HEK293 (cell line): ENCODE data around the gene FADS2.

ENCODE experiments used
- KLF1 ChIP-seq: fragments of 450-650 bp; formaldehyde crosslinking; IDR thresholded peaks from 2 replicates; pipeline ENCODE4 v1.5.1; 2016; ENCODE audit warnings: missing biosample characterization, missing genetic modification characterization
- KLF17 ChIP-seq: fragments of 450-650 bp; formaldehyde crosslinking; IDR thresholded peaks from 2 replicates; pipeline ENCODE4 v1.5.1; 2016; ENCODE audit warnings: missing biosample characterization, missing genetic modification characterization
- SALL2 ChIP-seq: fragments of 450-650 bp; formaldehyde crosslinking; IDR thresholded peaks from 2 replicates; pipeline ENCODE4 v1.5.0; 2017; ENCODE audit warnings: missing biosample characterization, mild to moderate bottlenecking, missing genetic modification characterization, borderline replicate concordance
- TSHZ1 ChIP-seq: fragments of 450-650 bp; formaldehyde crosslinking; IDR thresholded peaks from 2 replicates; pipeline ENCODE4 v1.5.1; 2016; ENCODE audit warnings: missing biosample characterization, missing genetic modification characterization, borderline replicate concordance
- YY1 ChIP-seq: fragments of 450-650 bp; formaldehyde crosslinking; IDR thresholded peaks from 2 replicates; pipeline ENCODE4 v1.5.1; 2018; ENCODE audit warnings: missing biosample characterization, missing genetic modification characterization
- ZBTB17 ChIP-seq: fragments of 450-650 bp; formaldehyde crosslinking; IDR thresholded peaks from 2 replicates; pipeline ENCODE4 v1.5.1; 2016; ENCODE audit warnings: missing biosample characterization, missing genetic modification characterization
- ZFP69B ChIP-seq: fragments of 450-650 bp; formaldehyde crosslinking; IDR thresholded peaks from 2 replicates; pipeline ENCODE4 v1.5.1; 2016; ENCODE audit warnings: missing biosample characterization, missing genetic modification characterization
- ZNF16 ChIP-seq: fragments of 450-650 bp; formaldehyde crosslinking; IDR thresholded peaks from 2 replicates; pipeline ENCODE4 v1.5.1; 2016; ENCODE audit warnings: low read depth, missing biosample characterization, missing genetic modification characterization
- ZNF174 ChIP-seq: fragments of 450-650 bp; formaldehyde crosslinking; IDR thresholded peaks from 2 replicates; pipeline ENCODE4 v1.5.0; 2017; ENCODE audit warnings: missing biosample characterization, mild to moderate bottlenecking, missing genetic modification characterization
- ZNF175 ChIP-seq: fragments of 450-650 bp; formaldehyde crosslinking; IDR thresholded peaks from 2 replicates; pipeline ENCODE4 v1.5.1; 2016; ENCODE audit warnings: missing biosample characterization, missing genetic modification characterization
- ZNF266 ChIP-seq: fragments of 450-650 bp; formaldehyde crosslinking; IDR thresholded peaks from 2 replicates; pipeline ENCODE4 v1.5.1; 2016; ENCODE audit warnings: missing biosample characterization, missing genetic modification characterization, low read depth
- ZNF37A ChIP-seq: fragments of 450-650 bp; IDR thresholded peaks from 2 replicates; pipeline ENCODE4 v1.5.1; 2018; ENCODE audit warnings: missing biosample characterization, missing genetic modification characterization
- ZNF391 ChIP-seq: fragments of 450-650 bp; formaldehyde crosslinking; IDR thresholded peaks from 2 replicates; pipeline ENCODE4 v1.5.1; 2016; ENCODE audit warnings: low read depth, missing biosample characterization, missing genetic modification characterization, borderline replicate concordance
- ZNF423 ChIP-seq: fragments of 450-650 bp; formaldehyde crosslinking; IDR thresholded peaks from 2 replicates; pipeline ENCODE4 v1.5.1; 2016; ENCODE audit warnings: missing biosample characterization, missing genetic modification characterization
- ZNF473 ChIP-seq: fragments of 450-650 bp; formaldehyde crosslinking; IDR thresholded peaks from 2 replicates; pipeline ENCODE4 v1.5.1; 2017; ENCODE audit warnings: missing biosample characterization, missing genetic modification characterization
- ZNF488 ChIP-seq: fragments of 450-650 bp; formaldehyde crosslinking; IDR thresholded peaks from 2 replicates; pipeline ENCODE4 v1.5.1; 2016; ENCODE audit warnings: missing biosample characterization, missing genetic modification characterization
- ZNF510 ChIP-seq: fragments of 450-650 bp; formaldehyde crosslinking; IDR thresholded peaks from 2 replicates; pipeline ENCODE4 v1.5.1; 2018; ENCODE audit warnings: mild to moderate bottlenecking, missing genetic modification characterization, missing biosample characterization; ENCODE audit not compliant: insufficient replicate concordance
- ZNF777 ChIP-seq: fragments of 450-650 bp; formaldehyde crosslinking; IDR thresholded peaks from 2 replicates; pipeline ENCODE4 v1.5.1; 2017; ENCODE audit warnings: missing biosample characterization, missing genetic modification characterization, borderline replicate concordance
- ZNF830 ChIP-seq: fragments of 450-650 bp; IDR thresholded peaks from 2 replicates; pipeline ENCODE4 v1.5.0; 2018; ENCODE audit warnings: missing biosample characterization, missing genetic modification characterization, low read depth, mild to moderate bottlenecking, moderate library complexity
- ZNF837 ChIP-seq: fragments of 450-650 bp; formaldehyde crosslinking; IDR thresholded peaks from 2 replicates; pipeline ENCODE4 v1.5.1; 2016; ENCODE audit warnings: missing biosample characterization, missing genetic modification characterization
- TF ChIP-seq, protein P1 (sequence below): fragments of 450-650 bp; formaldehyde crosslinking; IDR thresholded peaks from 2 replicates; pipeline ENCODE4 v1.5.1; 2017; ENCODE audit warnings: missing biosample characterization, missing genetic modification characterization
- TF ChIP-seq, protein P2 (sequence below): fragments of 450-650 bp; formaldehyde crosslinking; IDR thresholded peaks from 2 replicates; pipeline ENCODE4 v1.5.1; 2016; ENCODE audit warnings: missing biosample characterization, missing genetic modification characterization
- TF ChIP-seq, protein P3 (sequence below): fragments of 450-650 bp; IDR thresholded peaks from 2 replicates; pipeline ENCODE4 v1.5.1; 2018; ENCODE audit warnings: missing biosample characterization, mild to moderate bottlenecking, missing genetic modification characterization
- TF ChIP-seq, protein P4 (sequence below): fragments of 450-650 bp; formaldehyde crosslinking; IDR thresholded peaks from 2 replicates; pipeline ENCODE4 v1.5.1; 2016; ENCODE audit warnings: missing biosample characterization, missing genetic modification characterization

FADS2 gene

GRCh38 chr11:61899146-61899841, 71.2 kb downstream of the FADS2 start (continued):
- no peak for TF ChIP-seq TSHZ1 (tag by site-specific recombination)
- no peak for TF ChIP-seq ZNF16 (tag by site-specific recombination)
- no peak for TF ChIP-seq ZNF174
- no peak for TF ChIP-seq ZNF830 (tag by site-specific recombination)
- no peak for TF ChIP-seq ZNF837 (tag by site-specific recombination)
- no peak for TF ChIP-seq SALL2 (tag by site-specific recombination)
- TF ChIP-seq ZNF473 (tag by site-specific recombination) = no peak
- TF ChIP-seq KLF17 = no peak
- TF ChIP-seq ZFP69B = peak; percentile 96
- TF ChIP-seq ZNF391 (tag by site-specific recombination) = no peak
- TF ChIP-seq ZNF175 (tag by site-specific recombination) = no peak
- TF ChIP-seq, protein P1, sequence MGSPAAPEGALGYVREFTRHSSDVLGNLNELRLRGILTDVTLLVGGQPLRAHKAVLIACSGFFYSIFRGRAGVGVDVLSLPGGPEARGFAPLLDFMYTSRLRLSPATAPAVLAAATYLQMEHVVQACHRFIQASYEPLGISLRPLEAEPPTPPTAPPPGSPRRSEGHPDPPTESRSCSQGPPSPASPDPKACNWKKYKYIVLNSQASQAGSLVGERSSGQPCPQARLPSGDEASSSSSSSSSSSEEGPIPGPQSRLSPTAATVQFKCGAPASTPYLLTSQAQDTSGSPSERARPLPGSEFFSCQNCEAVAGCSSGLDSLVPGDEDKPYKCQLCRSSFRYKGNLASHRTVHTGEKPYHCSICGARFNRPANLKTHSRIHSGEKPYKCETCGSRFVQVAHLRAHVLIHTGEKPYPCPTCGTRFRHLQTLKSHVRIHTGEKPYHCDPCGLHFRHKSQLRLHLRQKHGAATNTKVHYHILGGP (tag by site-specific recombination) = no peak
- no peak for TF ChIP-seq ZNF266
- TF ChIP-seq ZBTB17 (tag by site-specific recombination) = 0 out of 2 replicates have a peak, but pooled peaks have one; percentile 17
- TF ChIP-seq, protein P2, sequence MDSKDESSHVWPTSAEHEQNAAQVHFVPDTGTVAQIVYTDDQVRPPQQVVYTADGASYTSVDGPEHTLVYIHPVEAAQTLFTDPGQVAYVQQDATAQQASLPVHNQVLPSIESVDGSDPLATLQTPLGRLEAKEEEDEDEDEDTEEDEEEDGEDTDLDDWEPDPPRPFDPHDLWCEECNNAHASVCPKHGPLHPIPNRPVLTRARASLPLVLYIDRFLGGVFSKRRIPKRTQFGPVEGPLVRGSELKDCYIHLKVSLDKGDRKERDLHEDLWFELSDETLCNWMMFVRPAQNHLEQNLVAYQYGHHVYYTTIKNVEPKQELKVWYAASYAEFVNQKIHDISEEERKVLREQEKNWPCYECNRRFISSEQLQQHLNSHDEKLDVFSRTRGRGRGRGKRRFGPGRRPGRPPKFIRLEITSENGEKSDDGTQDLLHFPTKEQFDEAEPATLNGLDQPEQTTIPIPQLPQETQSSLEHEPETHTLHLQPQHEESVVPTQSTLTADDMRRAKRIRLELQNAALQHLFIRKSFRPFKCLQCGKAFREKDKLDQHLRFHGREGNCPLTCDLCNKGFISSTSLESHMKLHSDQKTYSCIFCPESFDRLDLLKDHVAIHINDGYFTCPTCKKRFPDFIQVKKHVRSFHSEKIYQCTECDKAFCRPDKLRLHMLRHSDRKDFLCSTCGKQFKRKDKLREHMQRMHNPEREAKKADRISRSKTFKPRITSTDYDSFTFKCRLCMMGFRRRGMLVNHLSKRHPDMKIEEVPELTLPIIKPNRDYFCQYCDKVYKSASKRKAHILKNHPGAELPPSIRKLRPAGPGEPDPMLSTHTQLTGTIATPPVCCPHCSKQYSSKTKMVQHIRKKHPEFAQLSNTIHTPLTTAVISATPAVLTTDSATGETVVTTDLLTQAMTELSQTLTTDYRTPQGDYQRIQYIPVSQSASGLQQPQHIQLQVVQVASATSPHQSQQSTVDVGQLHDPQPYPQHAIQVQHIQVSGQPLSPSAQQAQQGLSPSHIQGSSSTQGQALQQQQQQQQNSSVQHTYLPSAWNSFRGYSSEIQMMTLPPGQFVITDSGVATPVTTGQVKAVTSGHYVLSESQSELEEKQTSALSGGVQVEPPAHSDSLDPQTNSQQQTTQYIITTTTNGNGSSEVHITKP (tag by site-specific recombination) = no peak
- no peak for TF ChIP-seq ZNF423 (tag by site-specific recombination)
- TF ChIP-seq, protein P3, sequence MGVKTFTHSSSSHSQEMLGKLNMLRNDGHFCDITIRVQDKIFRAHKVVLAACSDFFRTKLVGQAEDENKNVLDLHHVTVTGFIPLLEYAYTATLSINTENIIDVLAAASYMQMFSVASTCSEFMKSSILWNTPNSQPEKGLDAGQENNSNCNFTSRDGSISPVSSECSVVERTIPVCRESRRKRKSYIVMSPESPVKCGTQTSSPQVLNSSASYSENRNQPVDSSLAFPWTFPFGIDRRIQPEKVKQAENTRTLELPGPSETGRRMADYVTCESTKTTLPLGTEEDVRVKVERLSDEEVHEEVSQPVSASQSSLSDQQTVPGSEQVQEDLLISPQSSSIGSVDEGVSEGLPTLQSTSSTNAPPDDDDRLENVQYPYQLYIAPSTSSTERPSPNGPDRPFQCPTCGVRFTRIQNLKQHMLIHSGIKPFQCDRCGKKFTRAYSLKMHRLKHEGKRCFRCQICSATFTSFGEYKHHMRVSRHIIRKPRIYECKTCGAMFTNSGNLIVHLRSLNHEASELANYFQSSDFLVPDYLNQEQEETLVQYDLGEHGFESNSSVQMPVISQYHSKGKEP (tag by site-specific recombination) = no peak
- TF ChIP-seq ZNF777 (tag by site-specific recombination) = no peak
- TF ChIP-seq, protein P4, sequence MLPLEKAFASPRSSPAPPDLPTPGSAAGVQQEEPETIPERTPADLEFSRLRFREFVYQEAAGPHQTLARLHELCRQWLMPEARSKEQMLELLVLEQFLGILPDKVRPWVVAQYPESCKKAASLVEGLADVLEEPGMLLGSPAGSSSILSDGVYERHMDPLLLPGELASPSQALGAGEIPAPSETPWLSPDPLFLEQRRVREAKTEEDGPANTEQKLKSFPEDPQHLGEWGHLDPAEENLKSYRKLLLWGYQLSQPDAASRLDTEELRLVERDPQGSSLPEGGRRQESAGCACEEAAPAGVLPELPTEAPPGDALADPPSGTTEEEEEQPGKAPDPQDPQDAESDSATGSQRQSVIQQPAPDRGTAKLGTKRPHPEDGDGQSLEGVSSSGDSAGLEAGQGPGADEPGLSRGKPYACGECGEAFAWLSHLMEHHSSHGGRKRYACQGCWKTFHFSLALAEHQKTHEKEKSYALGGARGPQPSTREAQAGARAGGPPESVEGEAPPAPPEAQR (tag by site-specific recombination) = no peak
- no peak for TF ChIP-seq ZNF510 (tag by site-specific recombination)
- no peak for TF ChIP-seq ZNF37A (tag by site-specific recombination)
- TF ChIP-seq ZNF488 (tag by site-specific recombination) = no peak
- TF ChIP-seq YY1 (tag by site-specific recombination) = no peak
- TF ChIP-seq KLF1 = no peak
